GM19463 (cell line): ENCODE measurements around the gene NAV1.
"Not testable (repeated sequence)": the region's sequence is repeated elsewhere in the genome, so short reads cannot be mapped to it uniquely, and the experiment has no call there.

ENCODE experiments used
- ATAC-seq: cut with Tn5 transposase; IDR thresholded peaks from one replicate; pipeline ENCODE4 v1.9.1; 2021; ENCODE audit warnings: mild to moderate bottlenecking, moderate library complexity; ENCODE audit not compliant: unreplicated experiment

Gene NAV1

GRCh38 chr1:201544710-201545109, 5.8 kb downstream of the NAV1 start:
- ATAC-seq: no peak

GRCh38 chr1:201545851-201546492, 7.0 kb downstream of the NAV1 start:
- peak; percentile 72 for ATAC-seq

GRCh38 chr1:201549522-201549921, 10.6 kb downstream of the NAV1 start:
- ATAC-seq: not testable (repeated sequence)

- no peak for ATAC-seq
Observed at GRCh38 chr1:201551096-201551495, 12.2 kb downstream of the NAV1 start.

- no peak for ATAC-seq
Observed at GRCh38 chr1:201551877-201552731, 13.2 kb downstream of the NAV1 start.

- no peak for ATAC-seq
Observed at GRCh38 chr1:201552941-201553351, 14.0 kb downstream of the NAV1 start.

GRCh38 chr1:201553496-201554189, 14.7 kb downstream of the NAV1 start:
- ATAC-seq: no peak

GRCh38 chr1:201554190-201554600, 15.3 kb downstream of the NAV1 start:
- no peak for ATAC-seq

- no peak for ATAC-seq
Observed at GRCh38 chr1:201554789-201555592, 16.1 kb downstream of the NAV1 start.

GRCh38 chr1:201555593-201555945, 16.6 kb downstream of the NAV1 start:
- no peak for ATAC-seq

GRCh38 chr1:201556841-201557571, 18.1 kb downstream of the NAV1 start:
- ATAC-seq: no peak

- ATAC-seq: no peak
Observed at GRCh38 chr1:201557572-201557958, 18.6 kb downstream of the NAV1 start.

GRCh38 chr1:201559679-201560162, 20.8 kb downstream of the NAV1 start:
- ATAC-seq: peak; percentile 92

- no peak for ATAC-seq
Observed at GRCh38 chr1:201560328-201561194, 21.6 kb downstream of the NAV1 start.

GRCh38 chr1:201561195-201561564, 22.3 kb downstream of the NAV1 start:
- no peak for ATAC-seq

- no peak for ATAC-seq
Observed at GRCh38 chr1:201561601-201562000, 22.7 kb downstream of the NAV1 start.

- no peak for ATAC-seq
Observed at GRCh38 chr1:201562257-201562656, 23.3 kb downstream of the NAV1 start.

GRCh38 chr1:201562659-201563405, 23.9 kb downstream of the NAV1 start:
- no peak for ATAC-seq

- ATAC-seq: no peak
Observed at GRCh38 chr1:201563406-201563780, 24.5 kb downstream of the NAV1 start.
